HG02884 (cell line): ENCODE results near the gene RAB8A.

Experiments used
- ATAC-seq: cut with Tn5 transposase; IDR thresholded peaks from one replicate; pipeline ENCODE4 v1.9.1; 2021; ENCODE audit warnings: mild to moderate bottlenecking, moderate library complexity; ENCODE audit not compliant: unreplicated experiment

RAB8A gene

GRCh38 chr19:16111160-16111908, at the start of gene RAB8A:
Gene RAB8A (plus strand): TSS chr19:16111889. CDS start chr19:16111902, 13 bp downstream.
- peak; percentile 81 for ATAC-seq

- ATAC-seq = no peak
Observed at GRCh38 chr19:16061943-16062342, 49.7 kb upstream of the RAB8A start.

GRCh38 chr19:16062789-16063188, 48.9 kb upstream of the RAB8A start:
- no peak for ATAC-seq

GRCh38 chr19:16064209-16064889, 47.3 kb upstream of the RAB8A start:
- no peak for ATAC-seq

GRCh38 chr19:16066611-16067104, 45.0 kb upstream of the RAB8A start:
- no peak for ATAC-seq

- no peak for ATAC-seq
Observed at GRCh38 chr19:16067205-16067938, 44.3 kb upstream of the RAB8A start.

- ATAC-seq = no peak
Observed at GRCh38 chr19:16068696-16069259, 42.9 kb upstream of the RAB8A start.

GRCh38 chr19:16069813-16070365, 41.8 kb upstream of the RAB8A start:
- no peak for ATAC-seq

GRCh38 chr19:16070366-16070990, 41.2 kb upstream of the RAB8A start:
- no peak for ATAC-seq

- ATAC-seq = no peak
Observed at GRCh38 chr19:16071072-16071691, 40.5 kb upstream of the RAB8A start.

- ATAC-seq = no peak
Observed at GRCh38 chr19:16073481-16073880, 38.2 kb upstream of the RAB8A start.

GRCh38 chr19:16073988-16074387, 37.7 kb upstream of the RAB8A start:
- ATAC-seq = no peak

GRCh38 chr19:16074488-16075365, 37.0 kb upstream of the RAB8A start:
- no peak for ATAC-seq

GRCh38 chr19:16075430-16076153, 36.1 kb upstream of the RAB8A start:
- no peak for ATAC-seq

GRCh38 chr19:16076154-16076957, 35.3 kb upstream of the RAB8A start, which contains the start of gene TPM4:
Gene TPM4 (plus strand): TSS chr19:16076495. CDS start chr19:16076566, 71 bp downstream.
- peak; percentile 41 for ATAC-seq

- no peak for ATAC-seq
Observed at GRCh38 chr19:16076958-16077611, 34.6 kb upstream of the RAB8A start.
